ENCODE measurements around the gene GRPEL1.
A peak's percentile ranks its signal among the peaks of the same experiment; 100 is the strongest.
"Not testable (repeated sequence)": the region's sequence is repeated elsewhere in the genome, so short reads cannot be mapped to it uniquely, and the experiment has no call there.

GRPEL1 gene

GRCh38 chr4:7103031-7103606, 35.3 kb upstream of the GRPEL1 start (continued):
- TF ChIP-seq ZNF280D (tag by site-specific recombination; IDR thresholded peaks at IDR 0.05): no peak

- H3K4me1 ChIP-seq (ENCODE audit: control insufficient read depth, insufficient read depth, low read length); H3K27ac ChIP-seq (ENCODE audit: extremely low read depth, low read depth, low read length); H3K9me3 ChIP-seq (ENCODE audit: control insufficient read depth, insufficient read depth, low read depth, low read length); H3K36me3 ChIP-seq (ENCODE audit: control insufficient read depth in 2 of 2, insufficient read depth in 1 of 2, low read length in 2 of 2): not testable (repeated sequence)
- peak overlapping the region; percentile 57 for H3K4me3 ChIP-seq (ENCODE audit: low read depth, low read length)
- POLR2A ChIA-PET: interaction anchor here (2.0 kb wide), 1 partner anchor 35 kb away, joined by 8 read pairs; the partner anchor contains the start of gene GRPEL1
- CTCF ChIA-PET: interaction anchor here (0.6 to 2.7 kb wide), 17 partner anchors 8 to 217 kb away, joined by 3 to 23 read pairs (median 4); no protein-coding TSS in a partner anchor
Observed at GRCh38 chr4:7102516-7102909, 34.6 kb upstream of the GRPEL1 start.

GRCh38 chr4:7101692-7102515, 34.0 kb upstream of the GRPEL1 start:
- Histone ChIP-seq H3K4me3 (ENCODE audit: low read depth, low read length) (no peak overlapping the region), H3K4me1 (ENCODE audit: control insufficient read depth, insufficient read depth, low read length) (no peaks in the 10 kb centered on the region), H3K36me3 (ENCODE audit: control insufficient read depth in 2 of 2, insufficient read depth in 1 of 2, low read length in 2 of 2) (no peaks in the 10 kb centered on the region), H3K9me3 (ENCODE audit: control insufficient read depth, insufficient read depth, low read depth, low read length) (no peaks in the 10 kb centered on the region), H3K27ac (ENCODE audit: extremely low read depth, low read depth, low read length) (no peak overlapping the region)
- CTCF ChIA-PET: interaction anchor here (0.5 to 2.7 kb wide), 23 partner anchors 7 to 700 kb away, joined by 3 to 23 read pairs (median 4); no protein-coding TSS in a partner anchor
- POLR2A ChIA-PET: interaction anchor here (2.0 kb wide), 1 partner anchor 34 kb away, joined by 8 read pairs; the partner anchor contains the start of gene GRPEL1
- TF ChIP-seq ZNF37A (tag by site-specific recombination; IDR thresholded peaks at IDR 0.05) (no peak), ZBTB20 (tag by site-specific recombination; IDR thresholded peaks at IDR 0.05) (0 out of 2 replicates have a peak, but pooled peaks have one; percentile 19), ZFHX2 (tag by site-specific recombination; conservative IDR thresholded peaks at IDR 0.05) (peak; percentile 24; the same call in 1 of the 2 replicates), CTCF (tag by site-specific recombination; IDR thresholded peaks at IDR 0.05) (peak; percentile 68), ZNF629 (tag by site-specific recombination; IDR thresholded peaks at IDR 0.05) (no peak), ZNF488 (tag by site-specific recombination; IDR thresholded peaks at IDR 0.05) (no peak), ZNF341 (tag by site-specific recombination; IDR thresholded peaks at IDR 0.05; ENCODE audit: low read depth) (peak; percentile 58), ZBTB8A (tag by site-specific recombination; IDR thresholded peaks at IDR 0.05) (peak; percentile 92), ZNF530 (tag by site-specific recombination; IDR thresholded peaks at IDR 0.05; ENCODE audit: low read depth) (0 out of 2 replicates have a peak, but pooled peaks have one; percentile 78), PRDM10 (tag by site-specific recombination; IDR thresholded peaks at IDR 0.05) (peak; percentile 36; the same call in 1 of the 2 replicates), ZNF692 (tag by site-specific recombination; IDR thresholded peaks at IDR 0.05) (peak; percentile 31; the same call in 1 of the 2 replicates), SP2 (tag by site-specific recombination; IDR thresholded peaks at IDR 0.05) (peak; percentile 32), KLF17 (tag by site-specific recombination; IDR thresholded peaks at IDR 0.05) (peak; percentile 25; the same call in 1 of the 2 replicates)

Data from HEK293 (cell line).